Esophagus squamous epithelium (tissue), 4 donors: ENCODE results near the gene EPG5.
"Not testable (repeated sequence)": the region's sequence is repeated elsewhere in the genome, so short reads cannot be mapped to it uniquely, and the experiment has no call there.

Source experiments
- CTCF ChIP-seq, 6 experiments: fragments of 450-650 bp in 4 of 6; fragments of 200-600 bp in 2 of 6; sonication (generic) in 2 of 6; IDR thresholded peaks; one replicate each; pipeline ENCODE4 v1.5.1; 2016 to 2019; ENCODE audit warnings: antibody characterized with exemption in 6 of 6, mild to moderate bottlenecking in 4 of 6, moderate library complexity in 4 of 6
- POLR2A ChIP-seq, 4 donors: fragments of 450-650 bp; IDR thresholded peaks; one replicate each; pipeline ENCODE4 v1.6.1; 2017; ENCODE audit warnings: antibody characterized with exemption in 4 of 4, mild to moderate bottlenecking in 4 of 4, moderate library complexity in 3 of 4

DNA sequence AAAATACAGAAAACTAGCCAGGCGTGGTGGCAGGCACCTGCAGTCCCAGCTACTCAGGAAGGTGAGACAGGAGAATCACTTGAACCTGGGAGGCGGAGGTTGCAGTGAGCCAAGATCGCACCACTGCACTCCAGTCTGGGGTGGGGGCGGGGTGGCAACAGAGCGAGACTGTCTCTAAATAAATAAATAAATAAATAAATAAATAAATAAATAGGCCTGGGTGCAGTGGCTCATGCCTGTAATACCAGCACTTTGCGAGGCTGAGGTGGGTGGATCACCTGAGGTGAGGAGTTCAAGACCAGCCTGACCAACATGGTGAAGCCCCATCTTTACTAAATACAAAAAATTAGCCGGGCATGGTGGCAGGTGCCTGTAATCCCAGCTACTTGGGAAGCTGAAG, 7.6 kb downstream of the EPG5 start:
- not testable (repeated sequence) for TF ChIP-seq CTCF, POLR2A (IDR thresholded peaks at IDR 0.05)
